PFSK-1 (cell line): ENCODE data around the gene GAREM2.

ENCODE experiments used
- FOXP2 ChIP-seq: optimal IDR thresholded peaks from 2 replicates; pipeline ENCODE3; 2011; ENCODE audit warnings: borderline replicate concordance, control low read depth, inconsistent platforms; ENCODE audit not compliant: insufficient read depth; ENCODE audit errors: extremely low read length, extremely low read depth
- POLR2AphosphoS5 ChIP-seq: IDR thresholded peaks from 2 replicates; pipeline ENCODE4 v1.6.1; 2012; ENCODE audit warnings: low read depth, mild to moderate bottlenecking, control low read depth, low read length, moderate library complexity
- REST ChIP-seq, 2 experiments: IDR thresholded peaks; 2 replicates each; pipeline versions ENCODE4 v1.6.1 to v1.8.0; 2011 to 2012; ENCODE audit warnings: low read depth in 2 of 2, low read length in 2 of 2, control low read depth in 1 of 2, inconsistent platforms in 1 of 2, mild to moderate bottlenecking in 1 of 2, moderate library complexity in 1 of 2; ENCODE audit not compliant: insufficient read depth in 1 of 2
- SIN3A ChIP-seq: IDR thresholded peaks from 2 replicates; pipeline ENCODE4 v1.6.1; 2012; ENCODE audit warnings: mild to moderate bottlenecking, low read length, moderate library complexity, borderline replicate concordance; ENCODE audit not compliant: insufficient read depth
- TAF1 ChIP-seq: IDR thresholded peaks from 2 replicates; pipeline ENCODE4 v1.6.1; 2012; ENCODE audit warnings: low read length, control low read depth, borderline replicate concordance; ENCODE audit not compliant: insufficient read depth

GAREM2 gene

GRCh38 chr2:26185304-26185928 lies 12.5 kb downstream of the GAREM2 start:
- TF ChIP-seq SIN3A = no peak
- no peak for TF ChIP-seq TAF1
- no peak for TF ChIP-seq POLR2AphosphoS5
- TF ChIP-seq REST (IDR thresholded peaks at IDR 0.05; ENCODE audit: insufficient read depth in 1 of 2, low read depth in 2 of 2, low read length in 2 of 2) = no peak
- no peak for TF ChIP-seq FOXP2

GRCh38 chr2:26185954-26186770 lies 13.3 kb downstream of the GAREM2 start:
- TF ChIP-seq REST (IDR thresholded peaks at IDR 0.05; ENCODE audit: insufficient read depth in 1 of 2, low read depth in 2 of 2, low read length in 2 of 2) (no peak), TAF1 (no peak), POLR2AphosphoS5 (no peak), FOXP2 (no peak), SIN3A (no peak)

- TF ChIP-seq TAF1 (no peak), POLR2AphosphoS5 (no peak), SIN3A (no peak), REST (IDR thresholded peaks at IDR 0.05; ENCODE audit: insufficient read depth in 1 of 2, low read depth in 2 of 2, low read length in 2 of 2) (no peak), FOXP2 (no peak)
These were observed 14.2 kb downstream of the GAREM2 start for GRCh38 chr2:26187114-26187513.

- no peak for TF ChIP-seq POLR2AphosphoS5
- no peak for TF ChIP-seq SIN3A
- no peak for TF ChIP-seq REST (IDR thresholded peaks at IDR 0.05; ENCODE audit: insufficient read depth in 1 of 2, low read depth in 2 of 2, low read length in 2 of 2)
- no peak for TF ChIP-seq TAF1
- TF ChIP-seq FOXP2 = no peak
These were observed 14.7 kb downstream of the GAREM2 start for GRCh38 chr2:26187537-26188104.
